ENCODE data around the gene HIRIP3.

DNA sequence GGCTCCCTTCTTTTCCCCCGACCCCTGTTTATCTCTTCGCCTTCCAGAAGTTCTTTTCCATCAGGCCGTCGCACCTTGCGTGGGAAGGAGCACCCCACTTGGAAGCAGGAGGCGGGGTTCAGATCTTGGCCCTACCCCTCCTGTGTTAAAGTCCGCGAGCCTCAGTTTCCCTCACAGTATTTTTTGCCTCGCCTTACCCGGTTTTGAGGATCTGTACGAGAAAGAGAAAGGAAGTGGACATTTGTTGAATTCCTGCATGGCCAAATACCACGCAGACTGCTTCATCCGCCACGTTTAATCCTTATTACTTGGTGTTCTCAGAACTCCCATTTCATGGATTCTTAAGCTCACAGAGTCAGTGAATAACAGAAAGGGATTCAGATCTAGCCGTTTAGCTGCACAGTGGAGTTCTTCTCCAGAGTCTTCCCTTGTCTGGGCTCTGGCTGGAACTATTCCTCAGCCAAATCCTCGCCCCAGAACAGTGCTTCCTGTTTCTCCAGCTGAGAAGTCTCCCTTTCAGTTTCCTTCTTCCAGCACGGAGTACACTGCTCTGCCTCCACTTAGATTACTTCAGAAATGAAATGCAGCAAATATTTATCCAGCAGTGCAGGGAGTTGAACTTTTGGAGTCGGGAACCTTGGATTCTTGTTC is 32.9 kb downstream of the HIRIP3 start:
- TF ChIP-seq, protein P1, sequence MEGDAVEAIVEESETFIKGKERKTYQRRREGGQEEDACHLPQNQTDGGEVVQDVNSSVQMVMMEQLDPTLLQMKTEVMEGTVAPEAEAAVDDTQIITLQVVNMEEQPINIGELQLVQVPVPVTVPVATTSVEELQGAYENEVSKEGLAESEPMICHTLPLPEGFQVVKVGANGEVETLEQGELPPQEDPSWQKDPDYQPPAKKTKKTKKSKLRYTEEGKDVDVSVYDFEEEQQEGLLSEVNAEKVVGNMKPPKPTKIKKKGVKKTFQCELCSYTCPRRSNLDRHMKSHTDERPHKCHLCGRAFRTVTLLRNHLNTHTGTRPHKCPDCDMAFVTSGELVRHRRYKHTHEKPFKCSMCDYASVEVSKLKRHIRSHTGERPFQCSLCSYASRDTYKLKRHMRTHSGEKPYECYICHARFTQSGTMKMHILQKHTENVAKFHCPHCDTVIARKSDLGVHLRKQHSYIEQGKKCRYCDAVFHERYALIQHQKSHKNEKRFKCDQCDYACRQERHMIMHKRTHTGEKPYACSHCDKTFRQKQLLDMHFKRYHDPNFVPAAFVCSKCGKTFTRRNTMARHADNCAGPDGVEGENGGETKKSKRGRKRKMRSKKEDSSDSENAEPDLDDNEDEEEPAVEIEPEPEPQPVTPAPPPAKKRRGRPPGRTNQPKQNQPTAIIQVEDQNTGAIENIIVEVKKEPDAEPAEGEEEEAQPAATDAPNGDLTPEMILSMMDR (optimal IDR thresholded peaks at IDR 0.05 in 1 of 3, IDR thresholded peaks at IDR 0.05 in 1 of 3, conservative IDR thresholded peaks at IDR 0.05 in 1 of 3; ENCODE audit: extremely low read depth in 1 of 3, insufficient read depth in 2 of 3, low read length in 3 of 3) = no peak
- no peak for TF ChIP-seq EZH2 (IDR thresholded peaks at IDR 0.05; ENCODE audit: low read length)
